ENCODE results near the gene SPTBN4.
A peak's percentile ranks its signal among the peaks of the same experiment; 100 is the strongest.

Gene SPTBN4

DNA sequence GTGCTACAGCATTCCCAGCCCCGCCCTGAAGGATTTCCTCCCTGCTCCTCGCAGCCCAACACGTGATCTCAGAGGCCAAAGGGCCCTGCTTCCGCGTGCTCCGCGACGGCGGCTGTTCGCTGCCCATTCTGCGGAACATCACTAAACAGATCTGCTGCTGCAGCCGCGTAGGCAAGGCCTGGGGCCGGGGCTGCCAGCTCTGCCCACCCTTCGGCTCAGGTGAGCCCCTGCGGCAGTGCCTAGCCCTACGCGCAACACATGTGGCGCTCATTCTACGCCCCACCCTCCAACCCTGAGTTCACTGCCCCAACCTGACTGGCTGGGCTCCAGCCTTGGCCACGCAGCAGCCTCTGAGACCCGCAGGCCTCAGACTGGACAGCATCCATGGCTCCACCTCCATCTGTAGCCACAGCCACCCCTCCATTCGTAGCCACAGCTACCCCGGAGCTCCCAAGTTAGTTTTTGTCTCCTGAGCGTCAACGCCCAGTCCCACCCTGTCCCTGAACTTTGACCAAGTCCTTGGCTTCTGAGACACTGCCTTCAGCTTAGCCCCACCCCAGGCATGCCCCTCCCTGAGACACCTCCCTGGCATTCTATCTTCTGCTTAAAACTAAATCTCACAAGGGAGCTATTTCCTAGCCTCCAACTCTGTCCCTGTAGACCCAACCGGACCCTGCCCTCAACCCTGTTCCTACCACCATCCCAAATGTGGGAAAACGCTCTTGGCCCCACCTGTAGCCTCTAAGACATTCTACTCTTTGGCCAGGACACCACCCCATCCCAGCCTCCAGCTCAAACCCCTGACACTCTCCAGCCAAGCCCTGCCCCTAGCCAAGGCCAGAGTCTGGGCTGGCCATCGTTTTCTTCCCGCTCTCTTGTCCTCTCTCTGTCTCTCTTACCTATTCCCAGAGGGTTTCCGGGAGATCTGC lies 140.8 kb downstream of the SPTBN4 start:
- DNase-seq: no peak

DNA sequence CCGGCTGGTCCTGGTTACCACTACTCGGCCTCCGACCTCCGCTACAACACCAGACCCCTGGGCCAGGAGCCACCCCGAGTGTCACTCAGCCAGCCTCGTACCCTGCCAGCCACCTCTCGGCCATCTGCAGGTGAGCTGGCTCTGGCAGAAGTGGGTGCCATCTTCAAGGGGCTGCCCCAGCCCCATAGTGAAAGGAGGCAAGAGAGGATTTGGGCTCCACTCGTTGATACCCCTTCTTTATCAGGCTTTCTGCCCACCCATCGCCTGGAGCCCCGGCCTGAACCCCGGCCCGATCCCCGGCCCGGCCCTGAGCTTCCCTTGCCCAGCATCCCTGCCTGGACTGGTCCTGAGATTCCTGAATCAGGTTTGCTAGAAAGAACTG lies 141.4 kb downstream of the SPTBN4 start:
- DNase-seq: no peak

DNA sequence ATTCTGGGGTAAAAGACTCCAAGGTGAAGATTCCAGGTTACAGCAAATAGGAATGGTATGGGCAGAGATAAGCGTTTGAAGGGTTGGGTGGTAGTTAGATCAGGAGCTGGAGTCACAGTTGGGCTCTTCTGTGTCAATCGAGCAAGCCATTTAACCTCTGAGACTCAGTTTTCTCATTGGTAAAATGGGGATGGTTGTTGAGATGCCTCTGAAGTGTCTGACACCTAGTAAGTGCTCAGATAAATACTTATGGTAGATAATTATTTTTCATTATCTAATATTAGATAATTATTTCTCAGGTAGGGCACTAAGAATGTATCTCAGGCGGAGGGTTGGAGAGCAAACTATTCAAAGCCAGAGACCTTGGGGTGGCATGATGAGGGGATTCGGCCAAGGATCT lies 142.2 kb downstream of the SPTBN4 start:
- DNase-seq: no peak

DNA sequence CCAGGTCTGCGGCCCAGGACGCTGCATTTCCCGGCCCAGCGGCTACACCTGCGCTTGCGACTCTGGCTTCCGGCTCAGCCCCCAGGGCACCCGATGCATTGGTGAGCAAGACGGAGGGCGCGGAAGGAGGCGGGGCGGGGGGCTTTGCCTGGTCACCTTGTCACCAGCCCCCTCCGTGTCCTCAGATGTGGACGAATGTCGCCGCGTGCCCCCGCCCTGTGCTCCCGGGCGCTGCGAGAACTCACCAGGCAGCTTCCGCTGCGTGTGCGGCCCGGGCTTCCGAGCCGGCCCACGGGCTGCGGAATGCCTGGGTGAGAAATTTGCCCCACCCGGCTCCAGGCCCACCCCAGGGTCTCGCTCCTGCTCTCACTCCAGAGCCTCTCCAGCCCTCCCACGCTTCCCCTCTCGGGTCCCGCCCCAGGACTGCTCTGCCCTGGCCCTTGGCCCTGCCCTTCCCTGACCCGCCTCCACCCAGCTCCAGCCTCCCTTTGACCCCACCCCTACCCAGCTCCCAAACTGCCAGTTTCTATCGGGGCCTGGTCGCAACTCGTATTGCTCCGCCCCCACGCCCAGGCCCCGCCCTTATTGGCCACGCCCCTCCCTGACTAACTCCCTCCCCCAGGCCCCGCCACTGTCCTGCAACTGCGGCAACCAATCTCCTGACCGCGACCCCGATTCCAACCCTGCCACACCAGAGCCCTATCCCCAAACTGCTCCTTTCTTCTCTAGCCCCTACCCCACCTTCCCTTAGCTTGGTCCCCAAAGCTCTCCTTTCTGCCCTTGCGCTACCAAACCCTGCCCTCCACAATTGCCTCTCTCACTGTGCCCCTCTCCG lies 143.0 kb downstream of the SPTBN4 start:
- peak; percentile 97 for DNase-seq

DNA sequence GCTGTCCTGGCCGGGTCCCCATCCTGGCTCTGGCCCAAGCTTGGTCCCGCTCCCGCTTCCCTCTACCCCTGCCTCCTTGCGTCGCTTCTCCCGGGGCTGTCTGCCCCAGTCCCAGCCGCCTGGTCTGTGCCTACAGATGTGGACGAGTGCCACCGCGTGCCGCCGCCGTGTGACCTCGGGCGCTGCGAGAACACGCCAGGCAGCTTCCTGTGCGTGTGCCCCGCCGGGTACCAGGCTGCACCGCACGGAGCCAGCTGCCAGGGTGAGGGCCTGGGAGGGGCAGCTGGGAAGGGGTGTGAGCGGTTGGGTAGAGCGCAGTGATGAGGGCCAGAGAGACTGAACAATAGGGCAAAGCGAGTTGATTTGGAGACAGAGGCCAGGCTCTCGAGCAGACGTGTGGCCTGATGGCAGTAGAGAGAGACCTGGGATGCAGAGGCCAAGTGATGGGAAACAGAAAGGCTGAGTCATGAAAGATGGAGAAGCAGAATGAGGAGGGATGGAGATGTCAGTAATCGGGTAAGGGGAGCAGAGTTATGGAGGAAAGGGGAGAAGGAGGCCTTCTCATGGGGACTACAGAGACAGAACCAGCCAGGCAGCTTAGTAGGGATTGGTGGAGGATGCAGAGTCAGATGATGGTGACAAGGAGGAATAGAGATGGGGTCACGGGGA lies 143.7 kb downstream of the SPTBN4 start:
- DNase-seq: peak; percentile 81 to 83

DNA sequence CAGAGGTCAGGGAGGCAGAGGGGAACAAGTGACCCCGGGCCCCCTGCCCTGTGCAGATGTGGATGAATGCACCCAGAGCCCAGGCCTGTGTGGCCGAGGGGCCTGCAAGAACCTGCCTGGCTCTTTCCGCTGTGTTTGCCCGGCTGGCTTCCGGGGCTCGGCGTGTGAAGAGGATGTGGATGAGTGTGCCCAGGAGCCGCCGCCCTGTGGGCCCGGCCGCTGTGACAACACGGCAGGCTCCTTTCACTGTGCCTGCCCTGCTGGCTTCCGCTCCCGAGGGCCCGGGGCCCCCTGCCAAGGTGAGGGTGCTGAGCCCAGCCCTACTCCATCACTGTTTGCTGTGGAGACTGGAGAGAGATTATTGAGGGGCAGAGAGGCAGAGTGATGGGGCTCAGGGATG lies 144.3 kb downstream of the SPTBN4 start:
- DNase-seq: no peak

DNA sequence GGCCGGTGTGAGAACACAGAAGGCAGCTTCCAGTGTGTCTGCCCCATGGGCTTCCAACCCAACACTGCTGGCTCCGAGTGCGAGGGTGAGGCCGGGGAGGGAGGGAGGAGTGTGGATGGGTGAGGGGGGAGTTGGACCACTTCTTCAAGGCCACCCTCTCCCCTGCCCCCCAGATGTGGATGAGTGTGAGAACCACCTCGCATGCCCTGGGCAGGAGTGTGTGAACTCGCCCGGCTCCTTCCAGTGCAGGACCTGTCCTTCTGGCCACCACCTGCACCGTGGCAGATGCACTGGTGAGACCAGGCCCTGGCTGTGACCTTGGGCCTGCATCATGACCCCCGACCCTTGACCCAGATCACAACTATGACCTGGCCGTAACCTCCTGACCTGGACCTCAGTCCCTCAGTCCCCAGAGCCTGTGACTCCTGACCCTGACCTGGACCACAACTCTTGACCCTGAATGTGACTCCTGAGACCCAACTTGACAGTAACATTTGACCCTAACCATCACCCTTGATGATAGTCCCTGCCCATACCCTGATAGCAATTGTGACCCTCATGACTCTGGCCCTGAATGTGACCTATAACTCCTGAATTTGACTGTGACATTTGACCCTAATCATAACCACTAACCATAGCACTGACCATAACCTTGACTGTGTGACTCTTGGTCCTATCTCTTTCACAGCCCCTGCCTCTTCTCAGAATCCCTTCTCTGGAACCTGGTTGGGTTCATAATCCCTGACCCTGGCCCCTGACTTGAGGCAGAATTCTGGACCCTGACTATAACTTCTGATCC lies 145.3 kb downstream of the SPTBN4 start:
- no peak for DNase-seq

DNA sequence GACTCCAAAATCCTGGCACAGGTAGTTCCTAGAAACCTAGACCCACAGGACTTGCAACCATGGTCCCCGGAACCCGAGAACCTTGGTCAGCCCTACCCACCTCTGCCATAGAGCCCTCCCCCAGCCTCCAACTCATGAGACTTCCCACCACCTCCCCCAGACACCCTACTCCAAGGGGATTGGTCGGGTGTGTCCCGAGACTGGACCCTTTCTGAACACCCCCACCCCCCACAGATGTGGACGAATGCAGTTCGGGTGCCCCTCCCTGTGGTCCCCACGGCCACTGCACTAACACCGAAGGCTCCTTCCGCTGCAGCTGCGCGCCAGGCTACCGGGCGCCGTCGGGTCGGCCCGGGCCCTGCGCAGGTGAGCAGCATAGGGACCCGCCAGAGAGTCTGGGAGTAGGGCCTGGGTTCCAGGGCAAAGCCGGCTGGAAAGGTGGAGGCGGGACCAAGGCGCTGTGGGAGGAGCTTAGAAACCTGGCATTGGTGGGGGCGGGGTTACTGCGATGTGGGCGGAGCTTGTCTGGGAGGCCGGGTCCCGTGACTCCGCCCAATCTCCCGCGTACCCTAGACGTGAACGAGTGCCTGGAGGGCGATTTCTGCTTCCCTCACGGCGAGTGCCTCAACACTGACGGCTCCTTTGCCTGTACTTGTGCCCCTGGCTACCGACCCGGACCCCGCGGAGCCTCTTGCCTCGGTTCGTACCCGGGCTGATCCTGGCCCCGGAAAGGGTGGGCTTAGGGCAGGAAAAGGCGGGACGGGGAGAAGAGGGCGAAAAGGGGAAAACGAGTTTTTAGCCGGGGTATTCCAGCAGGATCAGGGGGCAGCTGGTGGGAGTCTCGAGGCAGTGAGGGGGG lies 146.3 kb downstream of the SPTBN4 start:
- DNase-seq: peak; percentile 91 to 92

DNA sequence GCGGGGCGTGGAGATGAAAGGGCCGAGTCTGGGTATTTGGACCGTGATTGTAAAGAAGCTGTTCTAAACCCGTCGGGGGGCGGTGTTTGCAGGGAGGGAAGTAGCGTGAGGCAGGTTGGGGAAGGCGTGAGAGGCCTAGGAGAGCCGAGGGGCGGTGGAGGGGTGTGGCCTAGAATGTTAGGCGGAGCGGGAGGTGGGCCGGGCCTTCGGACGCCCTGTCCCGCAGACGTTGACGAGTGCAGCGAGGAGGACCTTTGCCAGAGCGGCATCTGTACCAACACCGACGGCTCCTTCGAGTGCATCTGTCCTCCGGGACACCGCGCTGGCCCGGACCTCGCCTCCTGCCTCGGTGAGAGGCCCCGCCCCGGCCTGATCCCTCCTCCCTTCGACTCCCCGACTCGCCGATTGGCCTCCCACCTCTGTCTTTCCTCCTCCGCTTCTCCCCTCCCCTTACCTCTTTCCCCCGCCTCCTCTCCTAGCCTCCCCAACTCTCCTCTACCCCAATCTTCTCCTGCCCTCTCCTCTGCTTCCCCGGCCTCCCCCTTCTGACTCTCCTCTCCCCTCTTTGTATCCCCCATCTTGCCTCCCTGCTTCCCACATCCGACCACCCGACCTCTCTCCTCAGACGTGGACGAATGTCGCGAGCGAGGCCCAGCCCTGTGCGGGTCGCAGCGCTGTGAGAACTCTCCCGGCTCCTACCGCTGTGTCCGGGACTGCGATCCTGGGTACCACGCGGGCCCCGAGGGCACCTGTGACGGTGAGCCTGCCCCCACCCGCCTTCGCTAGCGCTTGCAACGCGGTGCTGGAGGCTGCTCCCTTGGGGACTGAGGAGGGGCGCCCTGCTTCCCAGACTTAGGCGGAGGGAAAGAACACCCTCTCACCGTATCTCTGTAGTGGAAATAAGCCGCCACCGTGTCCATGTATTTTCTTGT lies 147.2 kb downstream of the SPTBN4 start:
- peak; percentile 92 to 93 for DNase-seq

DNA sequence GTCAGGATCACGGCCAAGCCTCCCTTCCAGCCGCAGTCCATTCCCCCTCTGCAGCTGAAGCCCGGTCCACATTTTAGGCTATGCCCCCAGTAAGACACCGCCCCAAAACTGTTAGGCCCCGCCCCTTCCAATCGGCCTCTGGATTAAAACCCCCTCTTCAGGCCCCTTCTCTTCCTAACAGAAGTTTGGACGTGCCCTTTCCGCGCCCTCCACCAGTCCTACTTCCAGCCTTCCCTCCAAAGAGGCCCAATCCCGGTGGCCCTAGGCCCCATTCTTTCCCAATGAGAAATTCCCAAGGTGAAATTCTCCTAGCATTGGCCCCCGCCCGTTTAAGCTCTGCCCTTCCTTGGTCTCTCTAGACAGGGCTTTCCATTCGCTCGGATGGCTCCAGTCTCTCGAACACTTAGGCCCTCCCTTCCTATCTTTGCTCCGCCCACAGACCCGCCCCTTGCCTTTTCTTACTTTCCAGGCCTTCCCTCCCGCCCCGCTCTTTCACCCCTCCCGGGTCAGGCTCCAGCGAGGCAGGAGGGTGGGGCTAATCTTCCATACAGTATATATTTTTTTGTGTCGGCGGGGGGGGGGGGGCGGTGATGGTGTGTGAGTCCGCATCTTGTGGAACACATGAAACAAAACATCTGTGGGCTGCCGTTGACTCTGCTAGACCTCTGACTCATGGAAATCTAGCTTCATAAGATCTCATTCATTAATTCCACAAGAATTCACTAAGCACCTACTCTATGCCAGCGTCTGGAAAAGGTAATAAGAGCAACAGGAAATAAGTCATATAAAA lies 148.0 kb downstream of the SPTBN4 start:
- peak; percentile 98 to 99 for DNase-seq

DNA sequence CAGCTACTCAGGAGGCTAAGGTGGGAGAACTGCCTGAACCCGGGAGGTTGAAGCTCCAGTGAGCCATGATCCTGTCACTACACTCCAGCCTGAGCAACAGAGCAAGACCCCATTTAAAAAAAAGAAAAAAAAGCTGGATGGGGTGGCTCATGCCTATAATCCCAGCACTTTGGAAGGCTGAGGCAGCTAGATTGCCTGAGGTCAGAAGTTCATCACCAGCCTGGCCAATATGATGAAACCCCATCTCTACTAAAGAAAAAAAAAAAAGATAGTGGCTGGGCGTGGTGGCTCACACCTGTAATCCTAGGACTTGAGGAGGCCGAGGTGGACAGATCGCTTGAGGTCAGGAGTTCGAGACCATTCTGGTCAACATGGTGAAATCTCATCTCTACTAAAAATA lies 149.4 kb downstream of the SPTBN4 start:
- no peak for DNase-seq

DNA sequence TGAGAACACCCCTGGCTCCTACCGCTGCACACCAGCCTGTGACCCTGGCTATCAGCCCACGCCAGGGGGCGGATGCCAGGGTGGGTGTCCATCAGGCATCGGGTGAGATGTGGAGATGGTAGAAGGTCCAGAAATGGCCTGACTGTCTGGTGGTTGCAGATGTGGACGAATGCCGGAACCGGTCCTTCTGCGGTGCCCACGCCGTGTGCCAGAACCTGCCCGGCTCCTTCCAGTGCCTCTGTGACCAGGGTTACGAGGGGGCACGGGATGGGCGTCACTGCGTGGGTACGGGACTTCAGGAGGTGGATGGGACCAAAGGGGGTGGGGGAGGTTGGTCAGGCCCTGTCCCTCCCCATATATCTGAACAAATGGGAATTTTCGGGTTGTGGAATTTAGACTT lies 150.1 kb downstream of the SPTBN4 start:
- DNase-seq: no peak

DNA sequence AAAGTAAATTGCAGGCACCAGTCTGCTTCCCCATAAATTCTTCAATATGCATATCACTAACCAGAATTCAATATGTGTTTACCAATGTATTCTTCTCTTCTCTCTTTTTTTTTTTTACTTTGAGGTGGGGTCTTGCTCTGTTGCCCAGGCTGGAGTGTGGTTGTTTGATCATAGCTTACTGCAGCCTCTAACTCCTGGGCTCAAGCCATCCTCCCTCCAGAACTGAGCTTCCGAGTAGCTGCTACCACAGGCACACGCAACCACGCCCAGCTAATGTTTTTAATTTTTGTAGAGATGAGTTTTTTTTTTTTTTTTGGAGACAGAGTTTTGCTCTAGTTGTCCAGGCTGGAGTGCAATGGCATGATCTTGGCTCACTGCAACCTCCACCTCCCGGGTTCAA lies 151.2 kb downstream of the SPTBN4 start:
- no peak for DNase-seq

DNA sequence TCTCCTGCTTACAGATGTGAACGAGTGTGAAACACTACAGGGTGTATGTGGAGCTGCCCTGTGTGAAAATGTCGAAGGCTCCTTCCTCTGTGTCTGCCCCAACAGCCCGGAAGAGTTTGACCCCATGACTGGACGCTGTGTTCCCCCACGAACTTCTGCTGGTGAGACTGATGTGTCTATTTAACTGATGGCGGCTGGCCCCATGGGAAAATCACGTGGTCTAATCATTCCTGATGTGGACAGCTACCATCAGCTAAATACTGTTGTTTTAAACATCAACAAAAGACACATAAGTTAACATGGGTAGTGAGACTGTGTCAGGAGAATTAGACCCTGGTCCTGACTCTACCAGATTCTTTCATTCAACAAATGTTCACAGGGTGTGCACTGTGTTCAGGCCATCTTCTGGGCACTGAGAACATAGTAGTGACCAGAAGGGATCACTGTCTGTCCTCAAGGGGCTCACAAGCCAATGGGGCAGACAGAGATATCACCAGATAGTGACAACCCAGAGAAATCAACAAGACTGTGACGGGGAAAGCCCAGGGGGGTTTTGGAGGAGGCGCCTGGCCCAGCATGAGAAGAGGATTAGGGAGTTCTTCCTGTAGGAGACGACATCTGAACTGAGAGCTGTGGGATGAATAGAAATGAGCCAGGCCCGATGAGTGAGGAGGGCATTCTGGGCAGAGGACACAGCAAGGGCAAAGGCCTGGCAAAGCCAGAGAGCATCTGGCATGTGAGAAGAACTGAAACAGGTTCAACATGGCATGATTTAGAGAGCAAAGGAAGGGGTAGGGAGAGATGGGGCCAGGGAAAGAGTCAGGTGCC lies 152.7 kb downstream of the SPTBN4 start:
- DNase-seq: no peak

DNA sequence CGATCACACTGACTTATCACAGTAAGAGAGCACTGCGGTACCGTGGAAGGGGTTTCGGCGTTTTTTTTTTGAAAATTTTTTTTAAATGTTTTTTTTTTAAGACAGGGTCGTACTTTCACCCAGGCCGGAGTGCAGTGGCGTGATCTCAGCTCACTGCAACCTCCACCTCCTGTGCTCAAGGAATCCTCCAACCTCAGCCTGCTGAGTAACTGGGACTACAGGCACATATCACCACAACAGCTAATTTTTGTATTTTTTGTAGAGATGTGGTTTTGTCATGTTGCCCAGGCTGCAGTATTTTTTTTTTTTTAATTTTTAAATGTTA lies 153.3 kb downstream of the SPTBN4 start:
- no peak for DNase-seq

DNA sequence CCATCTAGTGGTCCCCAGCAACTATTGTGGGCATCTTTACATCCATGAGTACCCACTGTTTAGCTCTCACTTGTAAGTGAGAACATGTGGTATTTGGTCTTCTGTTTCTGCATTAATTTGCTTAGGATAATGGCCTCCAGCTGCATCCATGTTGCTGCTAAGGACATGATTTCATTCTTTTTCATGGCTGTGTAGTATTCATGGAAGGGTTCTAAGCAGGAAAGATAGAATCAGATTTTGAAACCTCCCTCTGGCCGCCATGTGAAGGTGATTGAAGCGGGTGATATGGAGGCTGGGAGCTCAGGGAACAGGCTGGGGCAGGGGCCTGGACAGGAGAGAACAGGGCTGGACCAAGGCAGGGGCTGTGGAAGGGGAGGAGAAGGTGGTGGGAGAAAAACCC lies 154.5 kb downstream of the SPTBN4 start:
- DNase-seq: no peak

DNA sequence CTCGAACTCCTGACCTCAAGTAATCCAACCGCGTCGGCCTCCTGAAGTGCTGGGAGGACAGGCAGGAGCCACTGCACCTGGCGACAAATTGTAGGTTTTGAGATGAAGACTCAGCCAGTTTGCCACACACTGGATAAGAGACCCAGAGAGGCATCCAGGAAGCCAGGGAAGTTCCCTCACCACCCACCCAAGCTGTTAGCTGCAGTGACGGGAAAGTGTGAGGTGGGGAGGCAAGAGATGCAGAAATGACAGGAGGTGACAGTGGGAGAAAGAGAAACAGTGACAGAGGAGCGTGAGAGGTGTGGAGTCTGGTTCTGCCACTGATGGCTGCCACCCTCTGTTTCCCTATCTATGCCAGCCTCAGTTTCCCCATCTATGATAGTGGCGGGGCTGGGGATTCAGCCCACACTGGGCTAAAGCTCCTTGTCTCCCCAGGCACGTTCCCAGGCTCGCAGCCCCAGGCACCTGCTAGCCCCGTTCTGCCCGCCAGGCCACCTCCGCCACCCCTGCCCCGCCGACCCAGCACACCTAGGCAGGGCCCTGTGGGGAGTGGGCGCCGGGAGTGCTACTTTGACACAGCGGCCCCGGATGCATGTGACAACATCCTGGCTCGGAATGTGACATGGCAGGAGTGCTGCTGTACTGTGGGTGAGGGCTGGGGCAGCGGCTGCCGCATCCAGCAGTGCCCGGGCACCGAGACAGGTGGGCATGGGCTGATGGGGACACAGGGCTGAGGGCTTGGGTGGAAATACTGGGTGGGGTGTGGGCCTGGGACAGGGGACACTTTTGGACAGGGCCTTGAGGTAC lies 155.4 kb downstream of the SPTBN4 start:
- no peak for DNase-seq

DNA sequence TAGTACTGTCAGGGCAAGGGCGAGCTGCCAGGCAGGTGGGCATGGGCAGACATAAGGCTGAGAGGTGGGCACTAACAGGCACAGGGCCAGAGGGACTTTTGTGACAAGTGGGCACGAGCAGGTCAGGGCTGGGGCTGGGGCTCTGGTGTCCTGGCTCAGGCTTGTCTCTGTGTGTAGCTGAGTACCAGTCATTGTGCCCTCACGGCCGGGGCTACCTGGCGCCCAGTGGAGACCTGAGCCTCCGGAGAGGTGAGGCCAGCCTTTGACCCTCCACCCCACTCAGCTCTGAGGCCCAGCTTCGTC lies 155.9 kb downstream of the SPTBN4 start:
- DNase-seq: no peak
